GM18499 (cell line): ENCODE results near the gene UBASH3B.

Source experiments
- ATAC-seq: cut with Tn5 transposase; IDR thresholded peaks from one replicate; pipeline ENCODE4 v1.9.1; 2021; ENCODE audit warnings: moderate number of reproducible peaks; ENCODE audit not compliant: insufficient read depth, unreplicated experiment

The UBASH3B gene

GRCh38 chr11:122646549-122647340 lies 8.8 kb upstream of the UBASH3B start:
- no peak for ATAC-seq

- no peak for ATAC-seq
Measured at GRCh38 chr11:122647736-122648275, 7.7 kb upstream of the UBASH3B start.

- ATAC-seq: no peak
Measured at GRCh38 chr11:122649116-122649515, 6.4 kb upstream of the UBASH3B start.

- no peak for ATAC-seq
Measured at GRCh38 chr11:122650619-122651018, 4.9 kb upstream of the UBASH3B start.

GRCh38 chr11:122652495-122652894 lies 3.0 kb upstream of the UBASH3B start:
- no peak for ATAC-seq

- no peak for ATAC-seq
Measured at GRCh38 chr11:122653916-122654585, 1.5 kb upstream of the UBASH3B start.

GRCh38 chr11:122656073-122656630 lies 630 bp downstream of the UBASH3B start:
- no peak for ATAC-seq

GRCh38 chr11:122656631-122657101 lies 1.1 kb downstream of the UBASH3B start:
- ATAC-seq: no peak

- no peak for ATAC-seq
Measured at GRCh38 chr11:122659676-122660554, 4.4 kb downstream of the UBASH3B start.

GRCh38 chr11:122661182-122661945 lies 5.8 kb downstream of the UBASH3B start:
- no peak for ATAC-seq

GRCh38 chr11:122663056-122663740 lies 7.7 kb downstream of the UBASH3B start:
- ATAC-seq: no peak

GRCh38 chr11:122663764-122664163 lies 8.2 kb downstream of the UBASH3B start:
- no peak for ATAC-seq

- no peak for ATAC-seq
Measured at GRCh38 chr11:122664188-122664587, 8.7 kb downstream of the UBASH3B start.

GRCh38 chr11:122665861-122666260 lies 10.3 kb downstream of the UBASH3B start:
- ATAC-seq: no peak

- ATAC-seq: no peak
Measured at GRCh38 chr11:122666743-122667142, 11.2 kb downstream of the UBASH3B start.

- no peak for ATAC-seq
Measured at GRCh38 chr11:122668562-122669090, 13.1 kb downstream of the UBASH3B start.

GRCh38 chr11:122670131-122670530 lies 14.6 kb downstream of the UBASH3B start:
- ATAC-seq: no peak

GRCh38 chr11:122671400-122671891 lies 15.9 kb downstream of the UBASH3B start:
- ATAC-seq: no peak
